IMR-90 (cell line): Measurements from ENCODE around the gene ATG5. TPM values are rescaled to one million over a fixed set of nuclear protein-coding genes. Genes with fewer than 3 reads are reported as not detected.

Source experiments
- ATAC-seq: fragments of 200-7000 bp; cut with Tn5 transposase; 2 replicates; pipeline ENCODE4 v1.9.1; 2020; ENCODE audit warnings: low read depth, mild to moderate bottlenecking, moderate library complexity
- BruUV-seq: library from RNA; stranded (reverse); fragments of 400-500 nt; replicated peaks from 2 replicates; lab custom pipeline; 2021; lab: Mats Ljungman, UMichigan
- CTCF ChIA-PET: fragments of 300-600 bp; formaldehyde crosslinking; extraction: SDS; loops from one replicate; lab custom pipeline; 2021; ENCODE audit warnings: antibody characterized with exemption; lab: Yijun Ruan, JAX
- POLR2A ChIA-PET: fragments of 300-600 bp; sonication (Branson Sonifier 250); formaldehyde crosslinking; loops from one replicate; lab custom pipeline; 2022; ENCODE audit warnings: antibody characterized with exemption; ENCODE audit not compliant: unreplicated experiment; lab: Charles Lee
- DNase-seq: peaks from one replicate; pipeline ENCODE4 v3.0.0; 2013
- H2AFZ ChIP-seq: replicated peaks from 2 replicates; pipeline ENCODE3; 2013; ENCODE audit warnings: low read length, mild to moderate bottlenecking; ENCODE audit not compliant: poor library complexity
- H2AK5ac ChIP-seq: 2 replicates; pipeline ENCODE4 v1.6.1; 2013; ENCODE audit warnings: low read depth, low read length, inconsistent platforms
- H2AK9ac ChIP-seq: replicated peaks from 2 replicates; pipeline ENCODE3; 2013; ENCODE audit warnings: mild to moderate bottlenecking, low read depth, low read length, moderate library complexity; ENCODE audit not compliant: poor library complexity
- H2BK120ac ChIP-seq: 2 replicates; pipeline ENCODE4 v1.6.1; 2013; ENCODE audit warnings: low read depth, low read length, inconsistent platforms
- H2BK15ac ChIP-seq: 3 replicates; pipeline ENCODE4 v1.6.1; 2013; ENCODE audit warnings: low read depth, low read length, inconsistent platforms
- H2BK20ac ChIP-seq: 2 replicates; pipeline ENCODE4 v1.6.1; 2013; ENCODE audit warnings: low read depth, mild to moderate bottlenecking, inconsistent platforms, low read length, moderate library complexity
- H2BK5ac ChIP-seq: 2 replicates; pipeline ENCODE4 v1.6.1; 2013; ENCODE audit warnings: mild to moderate bottlenecking, low read depth, low read length, inconsistent platforms; ENCODE audit not compliant: poor library complexity, severe bottlenecking
- H3K14ac ChIP-seq: replicated peaks from 2 replicates; pipeline ENCODE4 v1.6.1; 2013; ENCODE audit warnings: low read depth, low read length, inconsistent platforms
- H3K18ac ChIP-seq: 2 replicates; pipeline ENCODE4 v1.6.1; 2013; ENCODE audit warnings: low read depth, low read length, control low read depth
- H3K23ac ChIP-seq: 2 replicates; pipeline ENCODE4 v1.6.1; 2013; ENCODE audit warnings: low read depth, low read length, inconsistent platforms
- H3K27ac ChIP-seq: 2 replicates; pipeline ENCODE4 v1.5.1; 2013; ENCODE audit warnings: mild to moderate bottlenecking, control low read depth, low read length; ENCODE audit not compliant: insufficient read depth
- H3K27me3 ChIP-seq: 2 replicates; pipeline ENCODE4 v1.6.1; 2013; ENCODE audit warnings: low read length; ENCODE audit not compliant: control insufficient read depth, insufficient read depth
- H3K36me3 ChIP-seq: 2 replicates; pipeline ENCODE4 v1.6.1; 2013; ENCODE audit warnings: low read length, mixed read lengths; ENCODE audit not compliant: control insufficient read depth, insufficient read depth
- H3K4ac ChIP-seq: 2 replicates; pipeline ENCODE4 v1.6.1; 2013; ENCODE audit warnings: low read depth, low read length, inconsistent platforms
- H3K4me1 ChIP-seq: 2 replicates; pipeline ENCODE4 v1.6.1; 2013; ENCODE audit warnings: low read length, mixed read lengths; ENCODE audit not compliant: control insufficient read depth, insufficient read depth
- H3K4me2 ChIP-seq: 2 replicates; pipeline ENCODE4 v1.6.1; 2013; ENCODE audit warnings: low read depth, mild to moderate bottlenecking, control low read depth, low read length, moderate library complexity
- H3K4me3 ChIP-seq: 2 replicates; pipeline ENCODE4 v1.5.1; 2013; ENCODE audit warnings: low read depth, mild to moderate bottlenecking, control low read depth, low read length, moderate library complexity; ENCODE audit not compliant: insufficient read depth
- H3K56ac ChIP-seq: 2 replicates; pipeline ENCODE4 v1.6.1; 2013; ENCODE audit warnings: low read length, inconsistent platforms; ENCODE audit not compliant: insufficient read depth; ENCODE audit errors: extremely low read depth
- H3K79me1 ChIP-seq, 2 experiments: 2 replicates each; pipeline ENCODE4 v1.6.1; 2013; ENCODE audit warnings: low read length in 2 of 2, inconsistent platforms in 1 of 2, low read depth in 1 of 2
- H3K9ac ChIP-seq: 2 replicates; pipeline ENCODE4 v1.6.1; 2013; ENCODE audit warnings: low read depth, low read length, control low read depth
- H3K9me1 ChIP-seq: 2 replicates; pipeline ENCODE4 v1.6.1; 2013; ENCODE audit warnings: low read length, inconsistent platforms; ENCODE audit not compliant: insufficient read depth
- H3K9me3 ChIP-seq: 2 replicates; pipeline ENCODE4 v1.6.1; 2013; ENCODE audit warnings: low read length; ENCODE audit not compliant: control insufficient read depth, insufficient read depth
- H4K20me1 ChIP-seq: 2 replicates; pipeline ENCODE4 v1.6.1; 2013; ENCODE audit warnings: low read length, inconsistent platforms; ENCODE audit not compliant: insufficient read depth
- H4K5ac ChIP-seq: 2 replicates; pipeline ENCODE4 v1.6.1; 2013; ENCODE audit warnings: mild to moderate bottlenecking, low read depth, low read length, control low read depth
- H4K8ac ChIP-seq, 2 experiments: 2 replicates each; pipeline ENCODE4 v1.6.1; 2013; ENCODE audit warnings: low read depth in 2 of 2, low read length in 2 of 2, control low read depth in 1 of 2, inconsistent platforms in 1 of 2
- H4K91ac ChIP-seq: 2 replicates; pipeline ENCODE4 v1.6.1; 2013; ENCODE audit warnings: low read depth, low read length, inconsistent platforms; ENCODE audit not compliant: insufficient read depth
- CEBPB ChIP-seq: IDR thresholded peaks from 2 replicates; pipeline ENCODE4 v1.6.1; 2012; ENCODE audit warnings: low read depth, low read length, improper control_type of control experiment
- CHD1 ChIP-seq: IDR thresholded peaks from 2 replicates; pipeline ENCODE4 v1.6.1; 2012; ENCODE audit warnings: low read depth, low read length, improper control_type of control experiment
- CTCF ChIP-seq: conservative IDR thresholded peaks from 2 replicates; pipeline ENCODE4 v1.5.1; 2012; ENCODE audit warnings: mild to moderate bottlenecking, low read depth, low read length, improper control_type of control experiment
- MAFK ChIP-seq: IDR thresholded peaks from 2 replicates; pipeline ENCODE4 v1.6.1; 2012; ENCODE audit warnings: low read depth, low read length, improper control_type of control experiment
- NFE2L2 ChIP-seq: fragments of 150-350 bp; IDR thresholded peaks from 2 replicates; pipeline ENCODE4 v1.6.1; 2016; ENCODE audit warnings: low read depth, mild to moderate bottlenecking, low read length
- POLR2A ChIP-seq: IDR thresholded peaks from 2 replicates; pipeline ENCODE4 v1.6.1; 2012; ENCODE audit warnings: mild to moderate bottlenecking, low read depth, low read length
- RCOR1 ChIP-seq: IDR thresholded peaks from 2 replicates; pipeline ENCODE4 v1.6.1; 2012; ENCODE audit warnings: mild to moderate bottlenecking, low read length, improper control_type of control experiment; ENCODE audit not compliant: insufficient replicate concordance
- RFX5 ChIP-seq: IDR thresholded peaks from 2 replicates; pipeline ENCODE4 v1.8.0; 2012; ENCODE audit warnings: low read depth, mild to moderate bottlenecking, low read length, moderate library complexity
- SMC3 ChIP-seq: fragments of 150-350 bp; IDR thresholded peaks from 2 replicates; pipeline ENCODE4 v1.6.1; 2016; ENCODE audit warnings: low read depth, mild to moderate bottlenecking, antibody characterized with exemption, low read length, moderate library complexity
- WGBS, 2 experiments: methylation state at CpG; one replicate each; pipeline versions ENCODE4 v1.1.5 to v1.1.7; 2013; ENCODE audit warnings: missing lambda C conversion rate in 2 of 2; ENCODE audit not compliant: insufficient read length in 1 of 2; ENCODE audit errors: extremely low coverage in 2 of 2; 5-methylcytosine and 5-hydroxymethylcytosine counted together
- dilution Hi-C: fragments of 300-500 bp; cut with HindIII; formaldehyde crosslinking; loops from one replicate; pipeline ENCODE4 v1.14.3; 2018; ENCODE audit warnings: low sequenced_read_pairs; ENCODE audit not compliant: unreplicated experiment
- in situ Hi-C: fragments of 300-500 bp; cut with MboI; formaldehyde crosslinking; loops from 3 replicates; pipeline ENCODE4 v1.14.3; 2019; ENCODE audit warnings: low sequenced_read_pairs, inconsistent platforms, mixed read lengths
- intact Hi-C: fragments of 100-400 bp; cut with micrococcal nuclease; formaldehyde crosslinking; loops from 2 replicates; pipeline ENCODE4 v1.10.0; 2022
- polyA plus RNA-seq, 3 experiments: library from polyadenylated mRNA; depleted of rRNA; stranded (reverse); fragments of >200 nt; gene quantifications; 2 replicates each; pipeline ENCODE4 v1.2.3, GENCODE V29; 2012; ENCODE audit warnings: low replicate concordance in 1 of 3
- total RNA-seq: library from RNA; depleted of rRNA; stranded (reverse); fragments of >200 nt; gene quantifications from 2 replicates; pipeline ENCODE4 v1.2.3, GENCODE V29; 2012
- TF ChIP-seq, protein P1 (sequence below): fragments of 150-350 bp; IDR thresholded peaks from 2 replicates; pipeline ENCODE4 v1.6.1; 2017; ENCODE audit warnings: mild to moderate bottlenecking, antibody characterized with exemption, low read length, low read depth
- TF ChIP-seq, protein P2 (sequence below): fragments of 150-350 bp; IDR thresholded peaks from 2 replicates; pipeline ENCODE4 v1.6.1; 2016; ENCODE audit warnings: low read depth, mild to moderate bottlenecking, low read length, moderate library complexity, borderline replicate concordance

The ATG5 gene
- total and polyA plus RNA-seq, 2 of the 4 experiments (the other 2 are of a cell fraction): 13.5 to 28.0 TPM

GRCh38 chr6:106270414-106270813 is 55.1 kb downstream of the ATG5 start:
- no peaks in the 10 kb centered on the region for H3K27me3 ChIP-seq
- no peak overlapping the region for H3K23ac ChIP-seq
- CTCF ChIA-PET: no interaction called here
- H3K36me3 ChIP-seq: no peaks in the 10 kb centered on the region; the same call in 1 of the 2 replicates
- intact Hi-C loops: no loop called here
- H2AK9ac ChIP-seq: no peak overlapping the region
- DNase-seq (no peak), ATAC-seq (no peak)
- TF ChIP-seq, protein P1, sequence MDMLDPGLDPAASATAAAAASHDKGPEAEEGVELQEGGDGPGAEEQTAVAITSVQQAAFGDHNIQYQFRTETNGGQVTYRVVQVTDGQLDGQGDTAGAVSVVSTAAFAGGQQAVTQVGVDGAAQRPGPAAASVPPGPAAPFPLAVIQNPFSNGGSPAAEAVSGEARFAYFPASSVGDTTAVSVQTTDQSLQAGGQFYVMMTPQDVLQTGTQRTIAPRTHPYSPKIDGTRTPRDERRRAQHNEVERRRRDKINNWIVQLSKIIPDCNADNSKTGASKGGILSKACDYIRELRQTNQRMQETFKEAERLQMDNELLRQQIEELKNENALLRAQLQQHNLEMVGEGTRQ: no peak
- TF ChIP-seq NFE2L2 (no peak), CEBPB (no peak), CTCF (no peak), RFX5 (no peak), MAFK (no peak), CHD1 (no peak), SMC3 (no peak), RCOR1 (no peak), POLR2A (no peak)
- TF ChIP-seq, protein P2, sequence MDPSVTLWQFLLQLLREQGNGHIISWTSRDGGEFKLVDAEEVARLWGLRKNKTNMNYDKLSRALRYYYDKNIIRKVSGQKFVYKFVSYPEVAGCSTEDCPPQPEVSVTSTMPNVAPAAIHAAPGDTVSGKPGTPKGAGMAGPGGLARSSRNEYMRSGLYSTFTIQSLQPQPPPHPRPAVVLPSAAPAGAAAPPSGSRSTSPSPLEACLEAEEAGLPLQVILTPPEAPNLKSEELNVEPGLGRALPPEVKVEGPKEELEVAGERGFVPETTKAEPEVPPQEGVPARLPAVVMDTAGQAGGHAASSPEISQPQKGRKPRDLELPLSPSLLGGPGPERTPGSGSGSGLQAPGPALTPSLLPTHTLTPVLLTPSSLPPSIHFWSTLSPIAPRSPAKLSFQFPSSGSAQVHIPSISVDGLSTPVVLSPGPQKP: no peak
- H3K27ac ChIP-seq: no peak overlapping the region
- H3K4me1 ChIP-seq: no peaks in the 10 kb centered on the region
- no peak overlapping the region for H3K14ac ChIP-seq
- H3K4me3 ChIP-seq: no peak overlapping the region
- no peak overlapping the region for H2AK5ac ChIP-seq
- H3K4me2 ChIP-seq: no peak overlapping the region
- dilution Hi-C loops: no loop called here
- in situ Hi-C loops: no loop called here
- H3K4ac ChIP-seq: no peak overlapping the region
- no peak overlapping the region for H3K56ac ChIP-seq
- no peaks in the 10 kb centered on the region for H3K9me3 ChIP-seq
- no peak overlapping the region for H3K9ac ChIP-seq
- no peak overlapping the region for H3K18ac ChIP-seq
- peaks cover 27 to 30% of the 10 kb centered on the region in 2 experiments for H3K79me1 ChIP-seq
- H3K9me1 ChIP-seq: no peaks in the 10 kb centered on the region
- no peak overlapping the region for H2BK5ac ChIP-seq
- H2AFZ ChIP-seq: no peak overlapping the region
- 100% methylated on average over 1 of the region's 2 CpGs; no CpG with 5 or more reads in 1 of the 2 experiments for WGBS, 2 experiments
- no peak overlapping the region for H4K91ac ChIP-seq
- no TSS peak for BruUV-seq
- no peak overlapping the region for H4K5ac ChIP-seq
- POLR2A ChIA-PET: no interaction called here
- no peak overlapping the region for H4K8ac ChIP-seq
- H2BK20ac ChIP-seq: no peak overlapping the region
- no peak overlapping the region for H2BK15ac ChIP-seq
- no peak overlapping the region for H2BK120ac ChIP-seq
- no peaks in the 10 kb centered on the region for H4K20me1 ChIP-seq
